GM21576 (cell line): ENCODE measurements around the gene ABHD17B.
"Not testable (repeated sequence)": the region's sequence is repeated elsewhere in the genome, so short reads cannot be mapped to it uniquely, and the experiment has no call there.

Source experiments
- ATAC-seq: cut with Tn5 transposase; IDR thresholded peaks from one replicate; pipeline ENCODE4 v1.9.1; 2021; ENCODE audit warnings: mild to moderate bottlenecking, moderate library complexity; ENCODE audit not compliant: unreplicated experiment

ABHD17B gene

DNA sequence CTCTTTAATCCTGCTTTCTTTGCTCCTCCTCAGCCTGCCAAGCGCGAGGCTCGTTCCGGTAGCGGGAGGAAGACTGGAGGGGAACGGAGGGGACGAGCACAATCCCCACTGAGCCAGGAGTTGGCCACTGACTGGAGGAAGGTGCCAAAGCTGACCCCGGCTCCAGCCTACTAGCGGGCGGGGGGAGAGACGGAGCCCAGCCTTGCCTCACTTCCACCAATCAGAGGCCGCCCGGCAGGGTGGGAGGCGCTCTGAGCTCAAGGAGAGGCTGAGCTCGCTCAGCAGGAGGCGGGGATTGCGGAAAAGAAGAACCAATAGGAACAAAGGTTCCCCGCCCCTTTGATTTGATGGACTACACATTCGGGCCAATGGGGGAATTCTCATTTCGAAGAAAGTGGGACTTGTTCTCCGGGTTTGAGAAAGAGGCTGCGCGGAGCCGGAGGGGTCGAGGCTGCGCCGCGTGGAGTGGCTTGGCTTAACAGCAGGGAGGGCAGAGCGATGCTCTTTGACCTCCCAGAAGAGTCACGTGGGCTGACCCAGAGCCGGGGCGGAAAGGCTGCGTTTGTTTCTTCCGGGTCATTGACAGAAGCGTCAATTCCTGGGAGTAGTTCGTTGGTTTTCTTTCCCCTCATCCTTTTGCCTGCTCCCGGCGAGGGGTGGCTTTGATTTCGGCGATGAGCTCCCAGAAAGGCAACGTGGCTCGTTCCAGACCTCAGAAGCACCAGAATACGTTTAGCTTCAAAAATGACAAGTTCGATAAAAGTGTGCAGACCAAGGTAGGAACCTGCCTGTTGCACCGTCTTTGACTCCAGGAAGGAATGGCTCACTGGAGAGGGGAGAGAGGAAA is at the start of gene ABHD17B, which contains the start of gene C9orf85:
Gene ABHD17B, minus strand, starts transcription at position 133 of the 847 bp plus-strand sequence. CDS start 36,113 bp downstream, outside the sequence.
Gene C9orf85, plus strand, starts transcription at position 579 of the 847 bp plus-strand sequence. Its CDS starts 96 bp downstream, at position 675.
- ATAC-seq, result peak; percentile 92

DNA sequence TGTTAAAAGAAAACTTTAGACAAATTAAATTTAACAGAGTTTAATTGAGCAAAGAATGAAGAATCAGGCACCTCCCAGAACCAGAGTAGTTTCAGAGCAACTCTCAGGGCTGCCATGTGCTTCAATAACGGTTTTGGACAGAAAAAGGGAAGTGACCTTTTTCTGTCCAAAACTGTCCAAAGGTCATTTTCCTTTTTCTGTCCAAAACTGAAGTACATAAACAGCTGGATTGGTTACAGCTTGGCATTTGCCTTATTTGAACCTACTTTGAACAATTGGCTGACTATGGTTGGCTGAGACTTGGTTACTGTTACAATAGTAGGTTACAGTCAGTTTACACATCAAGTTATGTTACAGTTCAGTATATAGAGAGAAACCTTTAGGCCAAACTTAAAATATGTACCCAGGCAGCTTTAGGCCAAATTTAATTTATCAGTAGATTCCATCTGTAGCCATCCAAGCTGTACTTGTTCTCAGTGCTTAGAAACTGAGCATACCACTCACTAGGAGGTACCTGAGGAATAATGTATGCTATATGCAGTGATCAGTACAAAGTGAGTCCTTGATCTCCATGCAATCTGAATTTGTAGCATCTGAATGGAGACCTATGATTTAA is 44.4 kb upstream of the ABHD17B start:
- no peak for ATAC-seq

DNA sequence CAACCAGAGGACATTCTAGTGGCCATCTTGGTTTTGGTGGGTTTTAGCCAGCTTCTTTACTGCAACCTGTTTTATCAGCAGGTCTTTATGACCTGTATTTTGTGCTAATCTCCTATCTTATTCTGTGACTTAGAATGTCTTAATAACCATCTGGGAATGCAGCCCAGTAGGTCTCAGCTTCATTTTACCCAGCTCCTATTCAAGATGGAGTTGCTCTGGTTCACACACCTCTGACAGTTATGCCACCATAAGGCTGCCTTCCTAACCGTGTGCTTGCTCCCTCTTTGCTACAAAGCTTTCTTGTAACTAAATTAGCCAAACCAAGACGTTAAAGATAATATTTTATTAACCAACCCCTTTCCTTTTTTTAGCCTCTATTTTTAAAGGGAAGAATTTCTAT is 43.7 kb upstream of the ABHD17B start:
- ATAC-seq, result not testable (repeated sequence)

DNA sequence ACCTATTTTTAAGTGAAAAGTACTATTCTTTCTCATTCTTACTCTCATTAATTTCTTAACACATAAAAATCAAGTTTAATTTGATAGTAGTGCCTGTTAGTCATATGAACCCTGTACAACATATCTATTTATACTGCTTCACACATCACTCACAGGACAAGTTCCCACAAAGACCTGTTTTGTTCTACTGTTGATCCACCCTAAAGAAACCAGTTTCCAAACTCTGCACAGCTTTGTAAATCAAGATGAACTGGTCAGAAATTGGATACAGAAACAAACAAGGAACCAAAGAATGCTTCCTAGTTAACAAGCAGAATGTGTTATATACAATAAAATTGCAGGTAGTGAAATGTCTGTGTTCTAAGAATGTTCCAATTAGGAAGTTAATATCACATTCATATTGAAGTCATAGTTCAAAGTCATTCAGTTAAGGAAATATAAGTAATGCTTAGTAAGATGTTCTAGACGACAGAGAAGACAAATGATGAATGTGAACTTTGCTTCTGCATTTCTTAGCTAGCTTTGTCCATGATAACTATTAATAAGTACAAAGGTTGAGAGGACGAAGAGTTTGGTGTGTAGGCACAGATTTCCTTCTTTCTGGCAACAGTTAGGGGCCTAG is 33.9 kb upstream of the ABHD17B start:
- no peak for ATAC-seq

DNA sequence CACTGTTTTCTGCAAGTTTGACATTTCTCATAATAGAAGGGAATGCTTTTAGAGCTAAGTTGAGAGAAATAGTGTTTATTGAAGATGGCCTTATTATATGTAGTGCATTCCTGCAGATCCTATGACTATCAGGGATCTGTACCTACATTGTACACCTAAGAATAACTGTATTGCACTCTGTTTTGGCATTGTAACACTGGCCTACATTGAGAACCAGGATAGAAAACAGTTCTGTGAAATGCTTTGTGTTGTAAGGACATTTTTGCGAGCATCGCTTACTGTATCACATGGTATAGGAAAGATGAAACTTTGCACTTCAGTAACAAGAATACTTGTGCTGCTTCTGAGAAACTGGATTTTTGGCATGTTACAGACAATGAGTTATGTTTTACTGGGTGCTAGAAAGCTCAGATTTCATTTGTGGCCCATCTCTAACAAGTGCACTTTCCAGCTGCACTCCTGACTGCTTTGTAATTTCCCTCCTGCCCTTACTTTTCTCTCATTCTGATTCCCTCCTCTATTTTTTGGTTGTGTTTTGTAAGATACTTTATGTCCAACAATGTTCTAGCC is 31.1 kb upstream of the ABHD17B start:
- no peak for ATAC-seq

DNA sequence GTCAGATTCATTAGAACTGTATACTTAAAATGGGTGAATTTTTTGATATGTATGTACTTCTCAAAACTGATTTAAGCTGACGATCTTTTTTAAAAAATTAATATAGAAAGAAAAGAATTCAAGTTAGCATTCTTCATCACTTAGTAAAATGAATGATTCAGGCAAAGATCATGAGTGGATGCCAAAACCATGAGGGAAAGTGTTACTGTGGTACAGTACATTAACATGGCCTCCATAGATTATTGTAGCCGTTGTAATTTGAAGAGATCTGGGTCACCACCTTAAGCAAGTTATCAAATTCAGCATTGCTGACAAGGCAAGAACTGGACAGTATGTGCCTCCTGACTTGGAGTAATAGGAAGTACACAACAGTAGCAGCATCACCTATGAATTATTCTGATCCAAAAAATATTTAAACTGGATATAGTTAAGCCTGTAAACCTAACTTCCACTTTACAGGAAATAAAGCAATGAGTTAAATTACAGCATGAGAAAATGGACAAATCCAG is 30.1 kb upstream of the ABHD17B start:
- no peak for ATAC-seq

DNA sequence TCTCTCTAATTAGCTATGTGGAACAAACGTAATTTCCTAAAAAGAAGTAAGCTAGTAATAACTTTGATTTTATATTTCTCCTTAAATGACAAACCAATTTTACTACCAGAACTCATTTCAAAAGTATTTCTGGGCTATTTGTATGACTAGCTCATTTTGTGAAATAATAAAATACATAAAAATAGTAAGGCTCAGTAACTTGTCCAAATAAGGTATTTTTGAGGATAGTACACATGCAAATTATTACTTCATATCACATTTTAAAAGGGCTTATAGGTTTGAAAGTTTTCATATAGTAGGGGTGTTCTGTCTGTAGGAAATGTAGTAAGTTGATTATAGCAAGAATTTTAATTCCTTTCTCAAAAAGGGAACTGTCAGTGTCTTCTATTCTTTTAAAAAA is 26.9 kb upstream of the ABHD17B start:
- ATAC-seq, result no peak

DNA sequence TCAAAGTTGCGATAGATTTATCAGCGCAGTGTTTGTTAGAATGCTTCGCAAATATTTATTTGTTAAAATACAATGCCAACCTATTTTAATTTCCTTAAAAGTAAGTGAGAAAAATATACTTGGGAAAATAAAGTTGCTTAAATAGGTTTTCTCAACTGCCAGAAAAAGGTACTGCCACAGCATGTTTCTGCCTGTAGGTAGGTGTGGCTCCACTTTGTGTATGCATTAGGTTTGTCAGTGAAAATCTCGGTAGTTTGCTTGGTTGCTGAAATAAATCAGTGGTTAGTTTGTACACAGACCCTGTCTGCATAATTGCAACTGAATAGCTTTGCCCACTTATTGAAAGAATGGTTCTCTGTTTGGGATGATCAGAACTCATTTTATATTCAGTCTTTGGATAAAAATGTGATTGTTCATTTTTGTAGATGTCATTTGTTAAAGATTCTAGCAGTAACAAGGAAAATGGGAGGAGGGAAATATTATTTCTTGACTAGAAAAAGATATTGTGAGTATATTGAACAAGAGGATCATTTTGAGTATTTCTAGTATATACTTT is 26.2 kb upstream of the ABHD17B start:
- ATAC-seq, result no peak

DNA sequence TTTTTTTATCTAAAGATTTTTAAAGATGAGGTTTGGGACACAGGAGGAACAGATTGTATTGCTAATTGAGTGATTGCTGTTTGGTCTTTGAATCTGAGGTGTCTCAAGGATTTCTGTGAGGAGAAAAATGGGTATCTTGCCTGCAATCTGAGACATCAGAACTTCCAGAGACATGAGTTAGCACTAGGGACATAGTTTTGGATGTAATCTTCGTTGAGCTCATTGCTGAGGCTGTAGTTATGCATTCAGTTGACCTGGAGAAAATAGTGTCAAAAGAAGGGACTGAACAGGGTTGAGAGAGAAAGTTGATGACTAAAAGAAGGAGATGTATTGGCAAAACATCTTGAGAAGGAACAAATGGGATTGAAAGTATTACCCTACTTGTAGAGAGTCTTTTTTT is 25.1 kb upstream of the ABHD17B start:
- no peak for ATAC-seq

DNA sequence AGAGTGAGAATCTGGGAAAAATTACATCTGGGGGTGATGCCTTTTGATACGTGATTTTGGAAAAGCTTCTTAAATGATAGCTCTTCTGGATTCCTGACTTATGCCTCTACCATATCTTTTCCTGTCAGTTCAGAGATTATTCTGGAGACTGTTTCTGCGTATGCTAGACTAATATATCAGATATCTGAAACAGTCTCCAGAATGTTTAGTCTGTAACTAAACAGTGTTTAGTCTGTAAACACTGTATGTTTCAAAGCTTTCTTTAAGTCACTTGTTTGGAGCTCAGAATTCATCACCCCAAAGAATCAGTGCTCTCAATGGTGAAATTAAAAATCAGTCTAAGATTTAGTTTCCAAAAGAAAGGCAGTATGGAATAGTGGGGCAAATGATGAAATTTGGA is 20.2 kb upstream of the ABHD17B start:
- ATAC-seq, result no peak

DNA sequence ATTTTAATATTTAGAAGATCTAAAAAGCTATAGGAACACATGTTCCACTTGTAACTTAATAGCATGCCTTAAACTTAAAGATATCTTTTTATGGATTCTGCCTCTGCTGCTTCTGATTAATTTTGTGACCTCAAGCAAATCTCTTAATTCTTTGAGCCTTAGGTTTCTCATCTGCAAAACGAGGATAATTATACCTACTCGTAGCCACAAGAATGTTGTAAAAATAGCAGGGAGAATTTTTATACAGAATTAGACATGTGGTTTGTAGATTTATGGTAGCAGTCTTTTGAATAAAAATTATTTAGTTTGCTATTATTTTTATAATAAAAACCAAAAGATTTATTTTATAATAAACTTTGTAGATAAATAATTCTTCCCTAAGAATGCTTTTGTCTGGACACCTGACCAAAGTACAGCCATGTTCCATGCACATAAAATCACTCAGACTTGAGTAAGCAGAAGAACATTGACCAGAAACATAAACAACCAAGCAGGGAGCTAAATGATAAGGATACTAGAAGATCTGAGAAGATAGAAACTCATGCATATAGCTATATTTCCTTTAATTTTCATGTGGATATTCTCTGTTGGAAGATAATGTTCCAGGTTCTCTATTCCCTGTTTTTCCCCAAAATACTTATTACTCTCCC is 18.9 kb upstream of the ABHD17B start:
- ATAC-seq, result no peak

DNA sequence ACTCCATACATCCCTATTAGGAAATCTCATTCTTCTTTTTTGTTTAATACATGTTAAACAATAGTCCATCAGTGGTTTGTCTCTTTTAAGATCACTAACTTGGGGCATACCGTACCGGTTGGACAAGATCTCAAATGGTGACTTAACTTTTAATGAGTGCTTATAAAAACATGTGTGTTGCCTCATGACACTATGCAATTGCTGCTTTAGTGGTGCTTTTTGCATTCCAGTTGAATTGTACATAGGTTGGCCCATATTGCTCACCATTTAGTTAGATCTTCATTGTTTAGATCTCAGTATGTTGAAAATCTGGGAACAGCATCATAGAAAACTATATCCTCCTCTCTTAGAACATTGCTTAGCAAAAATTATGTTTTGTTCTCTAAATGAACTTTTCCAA is 18.2 kb upstream of the ABHD17B start:
- no peak for ATAC-seq

DNA sequence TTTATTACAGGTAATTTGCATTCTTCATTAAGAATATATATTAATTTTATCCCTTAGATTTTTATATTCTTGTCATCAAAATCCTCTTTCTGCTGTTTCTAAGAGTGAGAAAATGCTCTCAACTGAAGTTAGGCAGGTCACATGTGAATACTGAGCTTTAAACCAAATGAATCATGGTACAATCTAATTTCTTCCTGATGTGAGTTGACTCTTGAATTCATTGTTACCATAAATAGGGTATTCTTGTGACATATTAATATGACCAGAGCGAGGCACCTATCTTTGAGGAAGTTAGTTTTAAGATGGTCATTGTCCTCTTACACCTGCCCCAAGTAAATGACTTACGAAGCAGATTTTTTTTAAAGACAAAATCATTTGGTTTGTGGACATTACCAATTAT is 17.8 kb upstream of the ABHD17B start:
- ATAC-seq, result no peak

DNA sequence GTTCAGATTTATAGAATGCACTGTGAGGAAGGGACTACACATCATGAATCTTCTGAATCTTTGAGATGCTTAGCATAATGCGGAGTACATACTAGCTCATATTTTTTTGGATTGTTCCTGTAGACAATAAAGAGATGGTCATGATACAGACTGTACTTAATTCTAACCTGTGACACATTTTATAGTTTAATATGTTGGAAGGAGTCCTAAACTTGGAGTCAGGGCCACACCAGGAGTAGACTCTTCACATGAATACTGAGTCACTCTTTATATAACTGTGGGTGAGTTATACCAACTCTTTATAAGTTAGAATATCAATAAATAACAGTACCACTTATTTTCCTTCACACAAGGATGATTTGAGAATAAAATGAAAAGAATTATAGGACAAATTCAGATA is 17.4 kb upstream of the ABHD17B start:
- ATAC-seq, result no peak

DNA sequence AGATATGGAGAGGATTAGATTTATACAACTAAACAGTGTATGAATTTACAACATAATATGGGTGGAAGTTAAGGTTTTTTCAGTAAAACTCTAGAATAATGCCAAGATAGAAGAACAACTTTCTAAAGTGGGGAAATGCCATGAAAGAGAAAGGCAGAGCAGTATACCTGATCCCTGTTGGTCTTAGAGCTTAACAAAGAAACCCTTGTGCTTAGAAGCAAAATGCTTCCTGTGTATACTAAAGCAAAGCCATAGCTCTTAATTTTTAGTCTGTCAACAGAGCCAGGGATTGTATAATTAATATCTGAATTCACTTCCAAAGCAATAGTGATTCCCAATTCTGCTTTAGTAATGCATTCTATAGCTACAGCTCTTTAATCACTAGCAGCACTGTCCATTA is 14.8 kb upstream of the ABHD17B start:
- ATAC-seq, result no peak

DNA sequence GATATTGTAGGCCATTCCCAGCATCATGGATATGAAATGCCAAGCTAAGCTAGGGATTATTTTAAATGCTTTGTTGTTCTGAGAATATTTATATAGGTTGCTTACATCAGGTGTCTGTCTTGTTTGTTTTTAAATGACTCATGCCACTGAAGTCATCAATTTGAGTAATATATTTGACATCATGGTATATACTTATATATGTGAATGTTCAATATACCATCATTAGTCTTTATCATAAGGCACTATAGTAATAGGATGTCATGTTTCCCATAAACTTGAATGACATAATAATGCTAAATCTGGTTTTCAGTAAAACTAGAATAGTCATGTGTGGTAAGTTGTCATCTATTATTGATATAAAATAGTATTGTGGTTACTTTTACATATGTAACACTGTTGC is 13.6 kb upstream of the ABHD17B start:
- no peak for ATAC-seq

DNA sequence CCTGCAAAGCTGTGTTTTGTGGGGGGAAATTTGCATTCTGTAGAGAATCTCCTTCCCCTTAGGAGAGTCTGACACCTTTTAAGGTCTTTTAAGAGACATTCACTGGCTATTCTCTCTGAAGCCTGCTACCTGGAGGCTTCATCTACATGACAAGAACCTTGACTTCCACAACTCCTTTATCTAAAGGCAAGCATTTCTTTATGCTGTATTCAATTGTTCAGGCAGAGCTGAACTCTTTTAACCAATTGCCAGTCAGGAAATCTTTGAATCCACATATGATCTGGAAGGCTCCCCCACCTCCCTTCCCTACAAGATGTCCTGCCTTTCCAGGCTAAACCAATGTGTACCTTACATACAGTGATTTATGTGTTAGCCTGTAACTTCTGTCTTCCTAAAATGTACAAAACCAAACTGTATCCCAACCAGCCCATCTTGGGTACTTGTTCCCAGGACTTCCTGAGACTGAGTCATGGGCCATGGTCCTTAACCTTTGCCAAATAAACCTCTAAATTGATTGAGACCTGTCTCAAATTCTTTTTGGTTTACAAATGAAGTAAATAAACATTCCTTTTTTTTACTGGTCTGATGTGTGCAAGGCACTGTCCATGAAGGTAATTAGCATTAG is 10.3 kb upstream of the ABHD17B start:
- ATAC-seq, result no peak

DNA sequence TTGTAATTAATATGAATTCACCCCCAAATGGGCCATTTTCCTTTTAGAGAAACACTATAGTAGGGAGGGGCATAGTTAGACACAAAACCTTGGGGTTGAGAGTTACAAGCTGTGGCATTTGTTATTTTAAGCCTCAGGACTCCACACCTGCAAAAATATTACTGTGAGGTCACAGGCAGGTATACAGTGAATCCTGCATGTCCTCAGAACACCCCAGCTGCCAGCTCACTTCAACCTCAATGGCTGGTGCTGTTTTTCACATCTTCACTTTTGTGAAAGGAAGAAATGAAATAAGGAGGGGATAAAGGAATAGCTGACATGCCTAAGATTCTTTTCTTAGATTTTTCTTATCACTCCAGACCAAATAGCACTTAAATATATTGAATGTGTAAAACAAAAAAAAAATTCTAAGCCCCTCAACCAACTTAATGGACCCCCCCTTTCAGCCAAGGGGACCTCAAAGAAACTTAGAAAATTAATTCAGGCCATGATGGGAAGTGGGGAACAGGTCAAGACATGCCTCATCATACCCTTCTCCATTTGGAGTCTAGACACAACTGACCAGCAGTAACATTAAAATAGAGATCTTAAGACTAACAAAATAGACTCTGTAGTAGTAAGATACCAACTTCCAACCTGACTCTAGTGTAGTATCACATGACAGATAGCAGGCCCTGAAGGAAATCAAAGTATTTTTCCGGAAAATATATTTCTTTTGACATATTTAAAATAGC is 9.6 kb upstream of the ABHD17B start:
- no peak for ATAC-seq

DNA sequence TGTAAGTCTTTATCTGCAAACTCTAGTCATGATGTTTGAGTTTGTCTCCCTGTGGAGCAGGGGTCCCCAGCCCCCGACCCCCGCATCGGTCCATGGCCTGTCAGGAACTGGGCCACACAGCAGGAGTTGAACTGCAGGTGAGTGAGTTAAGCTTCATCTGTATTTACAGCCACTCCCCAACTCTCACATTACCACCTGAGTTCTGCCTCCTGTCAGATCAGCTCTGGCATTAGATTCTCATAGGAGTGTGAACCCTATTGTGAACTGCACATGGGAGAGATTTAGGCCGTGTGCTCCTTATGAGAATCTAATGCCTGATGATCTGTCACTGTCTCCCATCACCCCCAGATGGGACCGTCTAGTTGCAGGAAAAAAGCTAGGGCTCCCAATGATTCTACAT is 7.4 kb upstream of the ABHD17B start:
- ATAC-seq, result no peak
